ELF-1 (cell line): ENCODE data around the gene C14orf132.

Experiments used
- DNase-seq: peaks from one replicate; pipeline ENCODE4 v3.0.0-alpha.2; 2016; ENCODE audit warnings: low read depth, low spot score

The C14orf132 gene

DNA sequence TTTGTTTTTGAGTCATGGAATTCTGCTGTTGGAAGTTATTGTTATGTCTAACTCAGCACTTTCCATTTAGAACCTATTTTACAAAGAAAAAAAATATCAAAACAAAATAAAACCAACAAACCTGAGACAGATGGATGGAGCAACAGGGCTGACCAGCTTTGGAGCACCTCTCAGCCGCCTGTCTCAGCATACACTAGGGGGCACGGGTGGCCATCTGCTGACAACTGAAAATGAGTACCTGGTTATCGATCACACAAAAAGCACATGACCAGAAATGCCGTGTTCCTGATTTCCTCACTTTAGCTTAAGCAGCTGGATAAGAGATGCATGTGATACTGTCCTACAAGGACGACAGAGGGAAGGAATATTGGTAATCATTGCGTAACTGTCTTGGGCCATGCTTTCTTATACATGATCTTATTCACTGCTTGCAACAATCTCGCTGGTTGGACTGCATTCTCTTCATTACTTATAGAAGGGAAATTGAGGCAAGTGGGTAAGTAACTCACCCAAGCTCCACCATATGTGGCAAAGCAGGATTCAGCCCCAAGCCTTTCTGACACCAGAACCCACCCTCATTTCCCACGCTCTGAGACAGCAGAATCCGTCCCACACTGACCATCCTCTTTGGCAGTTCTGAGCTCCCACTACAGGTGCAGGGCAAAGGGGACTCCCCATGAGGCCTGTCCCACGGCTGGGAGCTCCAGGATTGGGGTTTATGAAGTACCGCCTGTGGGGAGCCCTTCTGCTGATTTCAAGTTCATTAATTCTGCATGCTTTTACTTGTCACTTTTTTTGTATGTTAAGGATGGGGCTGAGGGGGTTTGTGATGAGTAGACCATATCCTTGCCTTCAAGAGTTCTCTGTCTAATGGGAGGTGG, 43.5 kb downstream of the C14orf132 start:
- no peak for DNase-seq

DNA sequence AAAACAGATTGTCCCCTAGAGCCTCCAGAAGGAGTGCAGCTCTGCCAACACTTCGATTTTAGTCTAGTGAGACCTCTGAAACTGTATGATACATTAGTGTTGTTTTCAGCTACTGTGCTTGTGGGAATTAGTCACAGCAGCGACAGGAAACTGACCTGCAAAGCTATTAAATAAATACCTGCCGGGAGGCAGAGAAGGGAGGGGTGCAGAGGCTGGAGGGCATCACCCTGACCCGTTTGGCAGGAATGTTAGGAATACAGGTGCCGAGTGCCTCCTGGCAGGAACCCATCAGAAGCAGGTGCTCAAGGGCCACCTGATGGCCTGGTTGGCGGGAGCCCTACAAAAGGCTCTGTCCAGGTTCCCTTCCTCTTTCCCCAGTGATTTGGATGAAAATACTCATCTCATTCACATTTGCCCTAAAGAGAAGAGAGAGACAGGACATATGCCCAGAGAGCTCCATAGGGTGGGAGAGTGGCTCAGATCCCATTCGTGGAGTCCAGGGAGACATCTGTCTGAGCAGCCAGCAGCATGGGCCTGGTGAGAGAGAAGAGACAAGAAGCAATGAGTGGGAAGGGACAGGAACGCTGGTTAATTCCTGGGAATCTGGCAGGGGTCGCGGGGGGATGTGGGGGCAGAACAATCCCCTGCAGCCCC, 44.6 kb downstream of the C14orf132 start:
- DNase-seq = no peak

DNA sequence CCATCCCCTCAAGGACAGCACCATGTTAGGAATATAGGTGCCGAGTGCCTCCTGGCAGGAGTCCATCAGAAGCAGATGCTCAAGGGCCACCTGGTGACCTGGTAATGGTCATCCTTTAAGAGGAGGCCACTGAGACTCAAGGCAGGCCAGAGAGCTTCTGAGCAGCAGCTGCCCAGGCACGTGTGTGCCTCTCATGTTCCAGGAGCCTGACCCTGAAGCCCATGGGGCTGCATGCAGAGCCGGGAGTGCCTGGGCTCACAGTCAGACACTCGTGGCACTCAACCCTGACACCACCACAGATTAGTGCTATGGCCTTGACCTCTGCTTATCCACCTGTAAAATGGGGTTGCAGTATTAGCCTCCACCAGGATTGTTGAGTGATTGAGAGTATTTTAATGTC, 45.6 kb downstream of the C14orf132 start:
- DNase-seq = no peak

DNA sequence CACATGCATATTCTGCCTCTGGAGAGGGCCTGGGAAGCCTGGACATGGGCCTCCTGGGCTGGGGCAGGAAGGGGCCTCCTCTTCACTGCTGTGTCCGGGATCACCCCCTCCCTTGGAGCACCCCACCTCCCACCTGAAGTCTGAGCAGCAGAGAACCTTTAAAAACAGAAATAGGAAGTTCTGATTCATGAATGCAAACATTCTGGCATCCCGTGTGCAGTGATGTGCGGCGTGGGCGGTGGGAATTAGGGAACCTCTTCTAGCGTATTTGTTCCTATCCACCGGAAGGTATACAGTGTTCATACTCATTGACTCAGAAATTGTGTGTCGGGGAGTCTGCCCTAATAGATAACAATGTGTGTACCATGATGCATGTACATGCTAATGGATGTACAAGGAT, 46.2 kb downstream of the C14orf132 start:
- no peak for DNase-seq

DNA sequence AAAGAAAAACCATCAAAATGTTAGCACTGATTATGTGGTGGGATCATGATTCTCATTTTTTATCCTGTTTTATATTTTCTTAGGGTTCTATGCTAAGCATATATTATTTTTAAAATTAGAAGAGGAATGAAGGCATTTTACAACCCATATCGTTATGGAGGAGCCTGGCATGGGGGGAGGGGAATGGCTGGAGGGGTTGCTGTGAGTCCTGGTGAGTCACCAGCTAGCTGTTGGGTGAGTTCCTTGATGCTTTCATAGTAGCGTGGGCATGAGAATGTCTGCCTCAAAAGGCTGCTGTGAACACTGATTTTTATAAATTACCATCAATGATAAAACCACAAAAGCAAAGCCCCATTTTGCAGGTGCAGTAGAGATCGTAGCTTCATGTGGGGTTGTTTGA, 46.9 kb downstream of the C14orf132 start:
- no peak for DNase-seq

DNA sequence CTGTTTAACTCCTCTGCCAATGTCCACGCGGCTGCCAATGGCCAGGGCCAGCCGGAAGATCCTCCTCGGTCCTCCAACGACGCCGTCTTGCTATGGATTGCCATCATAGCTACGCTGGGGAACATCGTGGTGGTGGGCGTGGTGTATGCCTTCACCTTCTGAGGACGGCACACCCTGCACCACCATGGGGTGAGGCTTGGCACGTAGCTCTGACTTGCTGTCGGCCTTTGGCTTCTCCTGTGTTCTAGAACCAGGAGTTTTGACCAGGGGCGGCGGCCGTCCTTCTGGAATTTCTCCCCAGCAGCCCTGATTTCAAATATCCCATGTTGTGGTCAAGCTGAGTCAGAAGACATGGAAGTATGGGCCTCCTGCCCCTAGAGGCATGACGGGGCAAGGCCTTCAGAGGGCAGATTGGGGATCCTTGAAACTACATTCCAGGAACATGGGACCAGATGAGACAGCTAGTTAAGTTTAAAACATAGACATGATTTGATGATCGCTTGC, 47.5 kb downstream of the C14orf132 start:
- no peak for DNase-seq

DNA sequence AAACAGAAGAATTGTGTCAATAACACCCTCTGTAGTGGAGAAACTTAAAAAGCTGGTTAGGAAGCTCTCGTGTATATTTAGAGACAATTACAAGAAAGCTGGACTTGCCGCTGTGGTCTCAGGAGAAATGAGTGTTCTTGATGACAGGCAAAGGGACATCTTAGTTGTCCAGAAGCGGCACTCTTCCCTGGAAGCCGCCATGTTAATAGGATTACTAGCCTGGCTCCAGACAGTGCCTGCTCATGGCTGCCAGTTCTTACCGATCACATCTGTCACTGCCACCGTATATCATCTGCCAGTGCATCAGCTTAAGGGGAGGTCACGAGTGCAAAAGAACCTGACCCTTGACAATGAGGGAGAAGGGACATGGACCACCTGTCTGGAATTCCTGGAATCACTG, 48.9 kb downstream of the C14orf132 start:
- no peak for DNase-seq

DNA sequence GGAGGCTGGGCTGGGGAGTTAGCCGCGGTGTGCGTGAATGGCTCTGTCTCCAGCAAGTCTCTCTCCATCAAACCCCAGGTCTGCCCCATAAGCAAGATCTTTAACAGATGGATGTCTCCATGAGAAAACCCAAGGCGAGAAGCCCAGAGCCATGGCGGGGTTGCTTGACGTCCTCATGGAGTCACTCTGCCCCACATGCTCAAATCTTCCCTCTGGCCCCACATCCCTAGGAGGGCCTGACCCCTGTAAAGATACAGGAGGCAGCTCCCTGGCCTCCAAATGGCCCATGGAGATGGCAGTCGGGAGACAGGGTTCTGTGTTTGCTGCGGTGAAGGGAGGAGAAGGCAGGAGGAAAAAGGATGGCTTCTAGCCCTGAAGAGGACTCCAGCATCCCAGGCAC, 49.3 kb downstream of the C14orf132 start:
- DNase-seq = no peak

DNA sequence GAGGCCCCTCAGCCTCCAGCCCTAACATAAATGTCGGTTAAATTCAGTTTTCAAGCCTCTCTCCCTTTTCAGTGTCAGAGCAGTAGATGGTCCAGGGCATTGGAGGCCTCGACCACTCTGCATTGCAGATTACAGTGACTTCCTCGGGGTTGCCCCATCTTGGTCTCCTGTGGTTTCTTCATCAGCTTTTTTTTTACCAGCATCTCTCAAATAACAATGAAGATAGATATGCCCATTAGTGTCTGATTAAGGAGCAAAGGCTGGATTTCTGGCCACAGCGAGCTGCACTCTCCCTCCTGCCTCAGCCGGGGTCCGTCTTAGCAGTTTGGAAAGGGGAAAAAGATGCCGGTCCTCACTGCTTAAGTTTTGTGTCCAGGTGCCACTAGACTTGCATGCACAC, 49.7 kb downstream of the C14orf132 start:
- no peak for DNase-seq

DNA sequence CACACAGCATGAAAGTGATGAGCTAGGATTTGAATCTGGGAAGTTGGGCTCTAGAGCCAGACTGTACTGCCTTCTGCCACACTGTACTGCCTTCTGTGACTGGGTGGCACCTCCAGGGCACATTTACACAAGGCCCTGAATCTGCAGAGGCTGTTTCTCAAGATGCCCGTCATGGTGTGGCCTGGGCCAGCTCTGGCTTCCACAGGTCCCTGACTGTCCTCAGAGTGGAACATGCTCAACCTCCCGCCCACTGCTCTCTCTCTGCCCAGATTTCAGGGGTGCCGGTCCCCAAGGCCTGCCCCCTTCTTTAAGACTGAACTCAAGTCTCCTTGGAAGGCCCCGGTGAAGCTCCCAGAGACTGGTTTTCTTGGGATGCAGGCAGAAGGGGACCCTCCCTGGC, 50.2 kb downstream of the C14orf132 start:
- no peak for DNase-seq

DNA sequence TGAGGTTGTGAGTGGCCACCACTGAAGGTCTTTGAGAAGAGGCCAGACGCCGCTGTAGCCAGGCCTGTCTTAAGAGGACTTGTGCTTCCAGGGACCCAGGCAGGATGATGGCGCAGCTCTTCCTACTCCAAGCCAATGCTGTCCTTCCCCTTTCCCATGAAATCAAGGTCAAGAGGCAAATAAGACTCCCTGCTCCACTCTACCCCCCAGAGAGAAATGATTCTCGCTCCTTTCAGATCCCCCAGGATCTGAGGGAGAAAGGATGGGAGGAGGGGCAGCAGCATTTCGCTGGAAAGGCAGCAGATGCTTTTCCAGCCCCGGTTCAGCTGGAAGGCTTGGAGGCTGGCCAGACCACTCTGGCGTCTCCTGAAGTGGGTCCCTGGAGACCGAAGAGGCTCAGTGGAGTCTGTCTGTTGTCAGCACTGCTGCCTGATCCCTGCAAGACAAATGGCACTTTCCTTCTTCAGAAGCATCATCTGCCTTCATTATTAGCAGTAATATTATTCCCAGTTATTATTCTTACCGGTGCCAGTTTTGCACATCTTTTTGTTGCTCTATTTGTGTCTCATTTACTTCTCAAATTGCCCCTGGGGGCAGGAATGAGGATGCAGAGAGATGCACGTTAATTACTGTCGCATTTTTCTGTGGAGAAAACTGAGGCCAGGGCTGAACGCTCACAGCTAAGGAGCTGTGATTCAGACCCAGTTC, 51.4 kb downstream of the C14orf132 start:
- peak; percentile 35 for DNase-seq

DNA sequence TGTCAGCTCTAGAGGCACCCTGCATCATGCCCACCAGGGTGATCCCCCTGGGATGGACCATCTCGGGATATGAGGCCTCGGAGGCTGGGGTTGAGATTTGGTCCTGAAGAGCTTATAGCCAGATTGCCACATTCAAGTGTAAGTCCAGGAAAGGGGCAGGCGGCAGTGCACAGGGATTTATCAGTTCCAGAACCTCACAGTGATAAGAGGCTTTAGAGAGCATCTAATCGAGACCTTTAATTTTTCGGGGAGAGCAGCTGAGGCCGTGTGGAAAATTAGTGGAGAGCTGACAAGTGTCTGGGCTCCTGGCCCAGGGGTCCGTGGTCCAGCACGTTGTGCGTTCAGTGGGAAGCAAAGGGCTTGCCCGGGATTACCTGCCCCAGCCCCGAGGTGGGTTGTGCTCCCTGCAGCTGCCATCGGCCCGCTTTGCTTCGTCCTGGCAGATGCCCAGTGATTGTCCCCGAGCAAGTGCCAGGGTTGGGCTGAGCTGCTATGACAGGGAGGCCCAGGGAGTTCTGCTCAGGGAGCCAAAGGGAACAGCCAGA, 52.1 kb downstream of the C14orf132 start:
- DNase-seq = no peak

DNA sequence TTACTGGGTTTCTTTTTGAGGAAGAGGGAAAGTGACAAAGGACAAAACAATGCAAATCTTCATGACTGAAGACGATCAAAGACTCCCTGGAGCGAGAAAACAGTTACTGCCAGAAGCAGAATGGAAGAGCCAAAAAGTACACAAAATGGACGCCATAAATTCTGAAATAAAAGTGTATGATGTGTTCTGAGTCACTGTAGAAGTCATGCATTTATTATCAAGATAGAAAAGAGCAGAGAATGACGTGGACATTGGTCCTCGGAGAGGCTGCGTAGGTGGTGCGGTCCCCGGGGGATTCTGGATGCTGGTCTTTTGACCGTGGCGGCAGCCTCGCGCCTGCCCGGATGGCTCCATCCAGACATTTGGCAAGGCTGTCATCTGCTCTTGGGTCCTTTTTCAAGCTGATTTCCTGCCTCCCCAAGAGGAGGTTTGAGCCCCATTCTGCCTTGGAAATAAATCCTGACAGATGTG, 52.8 kb downstream of the C14orf132 start:
- DNase-seq = peak; percentile 50

DNA sequence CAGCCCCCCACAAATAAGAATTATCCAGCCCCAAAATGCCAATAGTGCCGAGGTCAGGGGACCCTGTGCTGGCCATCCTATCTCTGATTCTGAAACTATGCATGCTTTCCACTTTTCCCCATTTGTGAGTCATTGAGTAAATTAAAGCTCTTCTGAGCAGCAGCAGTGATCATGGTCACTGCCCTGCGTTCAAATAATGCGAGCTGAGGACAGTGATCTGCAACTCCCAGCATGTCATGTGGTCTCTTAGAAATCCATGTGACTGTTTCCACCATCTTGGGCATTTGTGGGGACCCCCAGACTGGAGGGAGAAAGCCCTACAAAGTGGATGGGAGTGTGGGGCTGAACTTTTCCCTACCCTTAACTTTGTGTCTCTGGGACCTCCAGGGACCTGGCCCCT, 53.8 kb downstream of the C14orf132 start:
- no peak for DNase-seq

DNA sequence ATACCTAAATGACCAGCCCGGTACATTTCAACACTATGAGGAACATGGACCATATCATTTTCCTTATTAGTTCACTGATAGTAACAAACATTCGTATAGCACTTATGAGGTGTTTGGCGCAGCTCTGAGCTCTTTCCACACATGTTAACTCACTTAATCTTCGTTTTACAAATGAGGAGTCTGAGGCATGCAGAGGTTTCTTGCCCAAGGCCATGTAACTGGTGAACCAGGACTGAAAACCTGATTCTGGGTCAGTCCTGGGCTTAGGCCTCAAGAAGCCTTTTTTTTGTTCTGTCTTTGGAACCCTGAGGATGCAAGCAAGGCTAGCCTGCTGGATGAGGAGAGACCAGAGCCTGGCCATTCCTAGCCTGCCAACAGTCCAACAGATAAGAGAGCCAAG, 55.0 kb downstream of the C14orf132 start:
- DNase-seq = peak; percentile 32

DNA sequence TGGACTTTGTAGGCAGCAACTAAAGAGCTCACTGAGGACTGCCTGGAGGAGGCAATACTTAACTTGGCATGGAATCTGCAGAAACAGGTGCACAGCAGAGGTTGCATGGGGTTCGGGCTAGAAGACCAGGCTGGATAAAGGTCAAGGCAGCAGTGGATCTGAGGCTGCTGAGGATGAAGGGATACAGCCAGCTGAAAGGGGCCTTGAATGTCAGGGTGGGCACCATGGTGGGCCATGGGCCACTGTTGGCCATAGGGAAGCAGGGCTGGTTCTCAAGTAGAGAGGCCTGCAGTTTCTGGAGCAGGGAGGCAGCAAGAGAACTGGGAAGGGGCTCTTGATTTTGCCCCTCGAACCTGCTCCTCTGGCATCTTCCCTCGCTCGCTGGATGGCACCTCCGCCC, 55.5 kb downstream of the C14orf132 start:
- no peak for DNase-seq

DNA sequence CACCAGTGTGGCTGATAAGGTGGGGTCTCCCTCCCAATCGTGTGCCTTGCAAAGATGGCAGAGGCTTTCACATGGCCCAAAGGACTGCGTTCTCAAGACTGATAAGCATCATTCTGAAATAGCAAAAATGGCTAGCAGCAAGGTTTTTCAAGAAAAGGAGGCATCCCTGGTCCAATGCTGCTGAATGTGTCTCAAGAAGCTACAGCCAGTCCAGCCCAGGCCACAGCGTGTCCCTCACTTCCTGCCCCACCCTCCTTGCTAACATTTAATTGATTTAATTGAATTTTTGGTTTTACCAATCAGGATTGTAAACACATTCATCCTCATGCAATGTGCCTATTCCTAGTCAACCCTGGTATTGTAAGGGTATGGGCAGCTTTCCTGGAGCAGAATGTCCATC, 55.9 kb downstream of the C14orf132 start:
- DNase-seq = no peak

DNA sequence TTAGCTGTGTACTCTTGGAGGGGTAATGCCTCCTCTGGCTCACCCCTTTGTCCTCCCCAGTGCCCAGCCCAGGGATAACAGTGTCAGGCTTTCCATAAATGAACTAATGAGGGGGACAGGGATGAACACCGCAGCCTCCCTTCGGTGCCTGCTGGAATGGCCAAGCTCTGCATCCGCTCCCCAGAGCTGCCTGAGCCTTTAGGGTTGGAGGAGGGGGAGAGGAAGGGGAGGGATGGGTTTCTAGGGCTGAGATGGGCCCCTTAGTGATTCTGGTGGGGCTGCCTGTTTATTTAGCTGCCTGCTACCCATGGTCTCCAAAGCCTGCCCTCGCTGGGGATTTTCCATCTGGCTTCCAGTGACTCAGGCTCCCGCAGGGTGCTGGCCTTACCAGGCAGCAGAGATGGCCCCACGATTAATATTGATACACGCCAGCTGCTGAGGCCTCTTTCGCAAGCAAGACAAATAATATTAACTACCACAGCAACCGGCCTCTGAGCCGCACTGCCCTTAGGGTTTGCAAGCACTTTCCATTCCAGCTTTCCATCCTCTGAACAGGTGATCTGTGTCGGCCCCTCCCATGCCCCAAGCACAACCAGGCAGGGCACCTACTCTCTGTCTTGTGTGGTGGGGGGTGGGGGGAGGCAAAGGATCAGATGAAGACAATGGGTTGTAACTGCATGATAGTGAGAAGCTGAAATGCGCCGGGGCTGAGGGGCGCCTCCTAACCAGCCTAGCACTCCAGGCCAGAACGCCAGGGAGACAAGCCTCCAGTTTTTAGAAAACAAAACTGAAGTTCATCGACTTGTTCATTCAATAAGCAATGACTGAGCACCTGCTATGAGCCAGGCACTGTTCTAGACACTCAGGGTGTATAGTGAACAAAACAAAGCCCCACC, 56.7 kb downstream of the C14orf132 start:
- no peak for DNase-seq

DNA sequence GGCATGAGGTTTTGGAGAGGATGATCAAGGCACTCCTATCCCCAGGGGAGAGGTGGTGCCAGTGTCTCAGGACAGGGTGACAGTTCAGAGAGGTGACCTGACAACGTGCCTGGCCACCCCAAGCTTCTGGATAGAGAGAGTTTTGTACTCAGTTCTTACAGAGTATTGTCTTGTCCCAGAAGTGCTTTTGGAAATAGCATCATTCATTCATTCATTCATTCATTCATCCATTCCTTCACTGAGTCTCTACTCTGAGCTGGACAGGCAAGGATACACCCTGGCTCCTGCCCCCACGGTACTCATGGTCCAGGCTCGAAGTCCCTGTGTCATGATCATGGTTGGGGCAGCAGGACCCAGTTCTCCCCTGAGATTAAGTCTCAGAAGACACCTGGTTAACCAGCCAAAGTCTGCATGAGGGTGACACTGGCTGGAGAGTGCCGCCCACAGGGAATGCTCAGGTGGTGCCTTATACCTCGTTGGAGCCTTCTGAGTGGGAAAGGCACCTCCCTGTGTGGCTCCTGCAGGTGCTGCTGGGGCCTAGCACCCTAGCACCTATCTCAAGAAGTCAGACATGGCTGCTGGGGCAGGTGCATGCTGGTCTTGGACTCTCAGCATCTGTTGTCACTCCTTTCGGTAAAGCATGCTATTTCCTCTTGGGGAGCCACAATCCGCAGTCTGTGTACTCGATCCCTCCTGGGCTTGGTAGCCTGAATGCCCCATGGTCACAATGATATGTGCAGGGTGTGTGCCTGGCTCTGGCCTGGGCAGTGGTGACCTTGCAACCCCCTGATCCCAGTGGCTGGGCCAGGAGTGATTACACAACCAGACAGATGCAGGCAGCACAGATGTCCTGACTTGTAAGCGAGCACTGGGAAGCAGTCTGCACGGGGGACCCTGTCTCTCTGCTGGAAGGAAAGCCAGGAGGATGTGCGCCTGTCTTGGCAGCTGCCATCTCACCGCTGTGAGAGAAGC, 57.8 kb downstream of the C14orf132 start:
- no peak for DNase-seq

DNA sequence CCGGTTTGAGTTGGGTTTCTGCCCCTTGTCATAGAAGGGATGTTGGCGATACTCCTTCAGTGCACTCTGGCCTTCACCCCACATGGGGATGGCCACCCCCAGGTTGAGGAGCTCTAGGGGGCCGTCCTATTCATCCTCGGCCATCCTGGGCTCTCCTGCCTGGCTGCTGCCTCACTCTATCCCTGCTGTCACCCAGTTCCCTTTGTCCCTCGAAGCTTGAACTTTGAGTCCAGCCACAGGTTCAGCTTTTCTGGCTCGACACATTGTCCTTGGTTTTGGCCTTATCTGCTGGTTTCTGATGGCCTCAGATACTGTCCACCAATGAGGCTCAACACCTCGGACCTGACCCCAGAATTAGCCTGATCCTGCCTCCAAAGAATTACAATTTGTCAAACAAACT, 58.6 kb downstream of the C14orf132 start:
- DNase-seq = no peak
